ENCODE results near the gene MAP3K10.
"Not testable (repeated sequence)": the region's sequence is repeated elsewhere in the genome, so short reads cannot be mapped to it uniquely, and the experiment has no call there.

The MAP3K10 gene

GRCh38 chr19:40190891-40191835 is at the start of gene MAP3K10:
TSS of gene MAP3K10 (plus strand) at chr19:40191426. CDS start at chr19:40192032, 606 bp downstream.
- peak within 1 kb of the TSS; percentile 88 to 91 (median 90) for H3K4me3 Mint-ChIP-seq

DNA sequence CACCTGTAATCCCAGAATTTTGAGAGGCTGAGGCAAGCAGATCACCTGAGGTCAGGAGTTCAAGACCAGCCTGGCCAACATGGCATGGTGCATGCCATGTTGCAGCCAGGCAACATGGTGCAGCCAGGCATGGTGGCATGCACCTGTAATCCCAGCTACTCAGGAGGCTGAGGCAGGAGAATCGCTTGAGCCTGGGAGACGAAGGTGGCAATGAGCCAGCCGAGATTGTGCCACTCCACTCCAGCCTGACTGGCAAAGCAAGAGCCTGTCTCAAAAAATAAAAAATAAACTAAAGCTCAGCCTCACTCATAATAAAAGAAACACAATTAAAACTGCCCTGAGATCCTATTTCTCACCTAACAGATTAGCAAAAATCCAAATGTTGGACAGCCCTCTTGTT is 49.7 kb upstream of the MAP3K10 start:
- TF ChIP-seq, protein P1, sequence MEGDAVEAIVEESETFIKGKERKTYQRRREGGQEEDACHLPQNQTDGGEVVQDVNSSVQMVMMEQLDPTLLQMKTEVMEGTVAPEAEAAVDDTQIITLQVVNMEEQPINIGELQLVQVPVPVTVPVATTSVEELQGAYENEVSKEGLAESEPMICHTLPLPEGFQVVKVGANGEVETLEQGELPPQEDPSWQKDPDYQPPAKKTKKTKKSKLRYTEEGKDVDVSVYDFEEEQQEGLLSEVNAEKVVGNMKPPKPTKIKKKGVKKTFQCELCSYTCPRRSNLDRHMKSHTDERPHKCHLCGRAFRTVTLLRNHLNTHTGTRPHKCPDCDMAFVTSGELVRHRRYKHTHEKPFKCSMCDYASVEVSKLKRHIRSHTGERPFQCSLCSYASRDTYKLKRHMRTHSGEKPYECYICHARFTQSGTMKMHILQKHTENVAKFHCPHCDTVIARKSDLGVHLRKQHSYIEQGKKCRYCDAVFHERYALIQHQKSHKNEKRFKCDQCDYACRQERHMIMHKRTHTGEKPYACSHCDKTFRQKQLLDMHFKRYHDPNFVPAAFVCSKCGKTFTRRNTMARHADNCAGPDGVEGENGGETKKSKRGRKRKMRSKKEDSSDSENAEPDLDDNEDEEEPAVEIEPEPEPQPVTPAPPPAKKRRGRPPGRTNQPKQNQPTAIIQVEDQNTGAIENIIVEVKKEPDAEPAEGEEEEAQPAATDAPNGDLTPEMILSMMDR (IDR thresholded peaks at IDR 0.05; ENCODE audit: unreplicated experiment in 3 of 3) = no peak
- Mint-ChIP-seq H3K4me1 (no peaks in the 10 kb centered on the region), H3K27me3 (ENCODE audit: low read depth) (peaks cover 30% of the 10 kb centered on the region), H3K27ac (no peak overlapping the region), H3K9me3 (no peaks in the 10 kb centered on the region), H3K36me3 (ENCODE audit: low read depth) (no peaks in the 10 kb centered on the region), H3K4me3 (no peak overlapping the region)

More at GRCh38 chr19:40190891-40191835, at the start of gene MAP3K10:
- peaks cover 7% of the 10 kb centered on the region for H3K4me1 Mint-ChIP-seq
- peak within 1 kb of the TSS in 2 of 3 experiments; percentile 63 to 87 for H3K27ac Mint-ChIP-seq
- peaks cover 3% of the 10 kb centered on the region for H3K27me3 Mint-ChIP-seq (ENCODE audit: low read depth)
- H3K36me3 Mint-ChIP-seq (ENCODE audit: low read depth) = no peaks in the 10 kb centered on the region
- no peaks in the 10 kb centered on the region for H3K9me3 Mint-ChIP-seq
- TF ChIP-seq, protein P1 (IDR thresholded peaks at IDR 0.05; ENCODE audit: unreplicated experiment in 3 of 3) = no peak

DNA sequence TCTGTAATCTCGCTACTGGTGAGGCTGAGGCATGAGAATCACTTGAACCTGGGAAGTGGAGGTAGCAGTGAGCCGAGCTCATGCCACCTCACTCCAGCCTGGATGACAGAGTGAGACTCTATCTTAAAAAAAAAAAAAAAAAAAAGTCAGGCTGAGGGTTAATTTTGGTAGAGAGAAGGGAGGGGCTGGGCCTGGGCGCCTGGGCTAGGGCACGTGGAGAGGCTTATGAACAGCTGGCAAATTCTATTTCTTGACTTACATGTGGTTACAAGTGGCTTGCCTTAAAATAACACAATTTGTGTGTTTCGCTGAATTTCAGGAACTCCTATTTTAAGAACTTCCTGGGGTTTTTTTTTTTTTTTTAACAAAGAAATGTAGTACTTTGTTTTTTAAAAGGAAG is 47.6 kb upstream of the MAP3K10 start:
- H3K4me3 Mint-ChIP-seq = no peak overlapping the region
- no peak overlapping the region for H3K27ac Mint-ChIP-seq
- H3K27me3 Mint-ChIP-seq (ENCODE audit: low read depth) = peaks cover 19% of the 10 kb centered on the region
- TF ChIP-seq, protein P1 (IDR thresholded peaks at IDR 0.05; ENCODE audit: unreplicated experiment in 3 of 3) = no peak
- H3K4me1 Mint-ChIP-seq = no peaks in the 10 kb centered on the region
- H3K9me3 Mint-ChIP-seq = no peaks in the 10 kb centered on the region
- H3K36me3 Mint-ChIP-seq (ENCODE audit: low read depth) = no peaks in the 10 kb centered on the region

DNA sequence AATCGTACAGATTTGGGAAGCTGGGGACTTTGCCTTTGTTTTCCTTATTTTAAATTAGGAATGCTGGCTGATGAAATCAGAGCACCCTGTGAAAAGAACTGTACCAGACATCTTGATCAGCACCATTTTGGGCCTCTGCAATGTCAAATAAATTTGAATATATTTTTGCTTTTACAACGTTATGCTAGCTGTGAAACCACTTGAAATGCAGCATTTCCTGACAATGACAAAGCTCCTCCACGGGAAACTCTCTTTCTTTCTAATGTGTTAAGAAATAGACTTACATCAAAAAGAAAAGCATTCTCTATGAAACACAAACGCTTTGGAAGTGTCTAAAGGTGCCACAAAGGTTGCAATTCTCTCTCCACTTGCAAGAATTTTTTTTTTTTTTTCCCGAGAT is 47.1 kb upstream of the MAP3K10 start:
- no peak overlapping the region for H3K4me3 Mint-ChIP-seq
- H3K36me3 Mint-ChIP-seq (ENCODE audit: low read depth) = no peaks in the 10 kb centered on the region
- TF ChIP-seq, protein P1 (IDR thresholded peaks at IDR 0.05; ENCODE audit: unreplicated experiment in 3 of 3) = no peak
- no peaks in the 10 kb centered on the region for H3K4me1 Mint-ChIP-seq
- H3K27ac Mint-ChIP-seq = no peak overlapping the region
- H3K9me3 Mint-ChIP-seq = no peaks in the 10 kb centered on the region
- peaks cover 19% of the 10 kb centered on the region for H3K27me3 Mint-ChIP-seq (ENCODE audit: low read depth)

- TF ChIP-seq, protein P1 (IDR thresholded peaks at IDR 0.05; ENCODE audit: unreplicated experiment in 3 of 3) = no peak
- H3K27me3 Mint-ChIP-seq (ENCODE audit: low read depth) = peaks cover 13% of the 10 kb centered on the region
- H3K4me3 Mint-ChIP-seq = no peak overlapping the region
- H3K27ac Mint-ChIP-seq = no peak overlapping the region
- no peaks in the 10 kb centered on the region for H3K36me3 Mint-ChIP-seq (ENCODE audit: low read depth)
- H3K4me1 Mint-ChIP-seq = no peaks in the 10 kb centered on the region
- H3K9me3 Mint-ChIP-seq = no peaks in the 10 kb centered on the region
Observed at GRCh38 chr19:40144947-40145748, 46.1 kb upstream of the MAP3K10 start.

- not testable (repeated sequence) for H3K4me3 Mint-ChIP-seq
Observed at GRCh38 chr19:40145749-40146029, 45.5 kb upstream of the MAP3K10 start.

More at GRCh38 chr19:40145749-40146029, 45.5 kb upstream of the MAP3K10 start:
- H3K27ac Mint-ChIP-seq; H3K36me3 Mint-ChIP-seq (ENCODE audit: low read depth); H3K4me1 Mint-ChIP-seq; H3K9me3 Mint-ChIP-seq: not testable (repeated sequence)
- H3K27me3 Mint-ChIP-seq (ENCODE audit: low read depth) = peaks cover 13% of the 10 kb centered on the region

All from nephron (organoid).